ENCODE data around the gene GRK3.
A peak's percentile ranks its signal among the peaks of the same experiment; 100 is the strongest.

The GRK3 gene

DNA sequence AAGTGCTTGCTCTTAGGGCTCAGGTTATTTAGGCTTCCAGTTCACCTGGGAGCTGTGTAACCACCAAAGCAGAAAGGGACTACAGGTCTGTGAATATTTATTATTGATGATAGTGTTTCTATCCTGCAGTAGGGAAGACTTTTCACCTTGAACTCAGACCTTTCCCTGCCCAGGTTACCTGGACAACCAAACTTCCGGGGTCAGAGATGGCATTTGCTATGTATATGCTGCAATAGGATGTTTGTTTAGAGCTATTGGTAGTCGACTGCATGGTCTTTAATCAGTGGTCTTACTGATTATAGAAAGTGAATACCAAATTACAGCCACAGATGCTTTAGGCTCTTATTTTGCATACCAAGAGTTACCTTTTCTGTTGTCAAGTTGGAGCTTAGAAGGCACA is 94.9 kb downstream of the GRK3 start:
- no peak for DNase-seq

GRCh38 chr22:25660336-25660735 is 95.9 kb downstream of the GRK3 start:
- no peak for DNase-seq

DNA sequence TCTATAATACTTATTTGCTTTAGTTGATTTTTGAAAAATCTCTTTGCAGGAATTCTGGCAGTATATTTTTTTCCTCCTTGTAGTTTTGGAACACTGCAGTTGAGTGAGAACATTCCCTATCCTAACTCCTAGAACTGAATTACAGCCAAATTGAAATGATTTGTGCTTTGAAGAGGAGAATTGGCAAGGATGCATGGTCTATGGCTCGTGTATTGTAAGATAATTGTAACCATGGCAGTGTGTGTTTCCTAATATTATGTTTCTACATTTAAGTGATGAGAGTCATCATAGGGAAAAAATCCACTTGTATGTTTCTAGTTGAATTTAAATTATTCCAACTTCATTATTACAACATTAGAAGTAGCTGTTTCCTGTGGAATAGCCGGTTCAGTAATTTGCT is 96.6 kb downstream of the GRK3 start:
- DNase-seq = no peak

DNA sequence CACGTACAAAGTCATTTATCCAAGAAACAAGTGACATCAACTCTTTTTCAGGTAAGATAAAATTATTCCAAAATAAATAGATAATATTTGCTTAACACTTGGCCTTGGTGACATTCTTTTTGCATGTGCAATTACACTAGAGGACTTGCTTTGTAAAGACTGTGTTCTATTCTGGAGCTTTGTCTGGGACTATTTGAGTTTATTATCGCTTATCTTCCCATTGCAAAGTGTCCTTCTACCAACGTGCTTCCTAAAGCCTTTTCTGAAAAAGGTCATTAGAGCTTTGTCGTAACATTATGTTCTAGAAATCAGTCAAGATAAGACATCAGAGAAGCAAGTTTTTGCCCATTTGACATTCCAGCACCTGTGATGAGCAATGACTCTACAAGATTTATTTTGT is 99.2 kb downstream of the GRK3 start:
- no peak for DNase-seq

DNA sequence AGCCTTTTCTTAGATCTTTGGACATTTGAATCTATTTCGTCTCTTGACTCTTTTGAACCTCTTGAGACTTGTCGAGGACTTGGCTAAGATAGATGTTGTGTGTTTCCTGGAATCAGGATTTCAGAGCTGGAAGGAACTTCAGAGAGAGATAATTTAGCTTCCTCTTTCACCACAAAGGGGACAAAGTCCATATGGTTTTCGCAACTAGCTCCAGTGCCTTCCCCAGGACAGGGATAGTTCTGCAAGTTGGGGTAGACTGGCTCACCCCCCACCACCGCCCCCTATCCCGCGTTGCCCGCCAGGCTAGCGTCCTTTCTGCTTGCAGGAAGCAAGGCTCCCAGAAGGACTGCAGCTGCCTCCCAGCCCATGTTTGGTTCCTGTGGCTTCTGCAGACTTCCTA is 101.8 kb downstream of the GRK3 start:
- DNase-seq = no peak

- no peak for DNase-seq
These were observed 104.0 kb downstream of the GRK3 start for GRCh38 chr22:25668437-25668836.

DNA sequence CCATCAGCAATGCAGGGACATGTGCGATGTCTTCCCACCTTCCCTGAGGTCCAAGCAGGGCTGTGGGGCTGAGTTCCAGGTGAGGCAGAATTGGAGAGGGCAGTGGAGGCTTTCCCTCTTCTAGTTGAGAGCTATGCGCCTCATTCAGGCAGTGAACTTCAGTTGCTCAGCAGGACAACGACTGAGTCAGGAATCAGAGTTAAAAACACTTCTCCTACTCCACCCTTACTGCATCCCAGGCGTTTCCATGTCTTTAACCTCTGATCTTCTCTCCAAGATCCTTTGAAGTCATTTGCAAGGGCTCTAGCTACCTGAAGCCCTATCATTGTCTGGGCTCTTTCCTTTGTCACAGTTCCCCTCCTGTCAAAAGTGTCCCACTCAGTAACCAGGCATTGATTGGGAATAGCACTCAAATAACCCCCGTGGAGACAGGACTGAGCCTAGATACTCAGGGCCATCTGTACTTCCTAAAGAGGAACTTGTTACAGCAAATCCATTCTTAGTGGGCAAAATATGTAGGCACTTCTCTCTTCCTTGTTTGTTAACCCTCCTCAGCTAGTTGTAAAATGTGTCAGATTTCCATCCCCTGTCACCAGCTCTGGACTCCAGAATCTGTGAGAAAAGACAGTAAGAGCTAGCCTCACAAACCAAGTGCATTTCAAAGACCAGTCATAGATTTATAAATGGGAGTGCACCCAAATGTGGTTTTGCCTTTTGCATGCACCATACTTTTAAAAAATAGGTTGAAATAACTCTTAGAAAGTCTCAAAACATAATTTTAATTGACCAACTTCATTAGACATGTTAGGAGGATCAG is 105.0 kb downstream of the GRK3 start:
- no peak for DNase-seq

GRCh38 chr22:25670070-25670461 is 105.6 kb downstream of the GRK3 start:
- DNase-seq = no peak

DNA sequence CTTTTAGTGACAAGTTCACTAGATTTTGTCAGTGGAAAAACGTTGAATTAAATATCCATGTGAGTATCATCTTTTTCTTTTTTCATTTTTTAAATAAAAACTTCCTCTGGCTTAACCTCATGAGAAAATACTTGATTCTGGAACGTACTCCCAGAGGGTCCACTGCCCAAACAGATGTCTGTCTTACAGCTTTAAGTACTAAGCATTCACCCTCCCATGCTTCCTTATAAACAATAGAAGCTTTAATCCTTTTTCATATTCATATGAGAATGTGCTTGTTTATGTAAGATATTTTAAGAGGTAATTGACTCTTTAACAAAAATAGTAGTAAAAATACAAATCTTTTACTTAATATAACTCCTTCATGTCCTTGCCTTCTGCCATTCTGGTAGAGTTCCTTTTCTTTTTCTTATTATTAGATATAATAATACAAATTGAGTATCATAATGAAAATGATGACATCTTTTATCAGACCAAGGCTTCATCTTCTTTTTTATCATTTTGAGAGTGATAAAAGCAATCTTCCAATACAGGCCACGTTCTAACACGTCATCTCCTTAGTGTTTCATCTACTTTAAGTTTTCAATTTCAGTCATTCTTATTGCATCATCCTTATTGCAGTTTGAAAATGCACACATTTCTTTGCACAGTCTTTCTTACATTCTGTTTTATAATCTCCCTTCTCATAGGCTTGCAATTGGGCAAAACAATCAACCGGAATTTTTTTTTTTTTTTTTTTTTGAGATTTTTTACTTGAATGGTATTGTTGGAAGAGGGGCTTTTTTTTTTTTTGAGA is 108.0 kb downstream of the GRK3 start:
- no peak for DNase-seq

DNA sequence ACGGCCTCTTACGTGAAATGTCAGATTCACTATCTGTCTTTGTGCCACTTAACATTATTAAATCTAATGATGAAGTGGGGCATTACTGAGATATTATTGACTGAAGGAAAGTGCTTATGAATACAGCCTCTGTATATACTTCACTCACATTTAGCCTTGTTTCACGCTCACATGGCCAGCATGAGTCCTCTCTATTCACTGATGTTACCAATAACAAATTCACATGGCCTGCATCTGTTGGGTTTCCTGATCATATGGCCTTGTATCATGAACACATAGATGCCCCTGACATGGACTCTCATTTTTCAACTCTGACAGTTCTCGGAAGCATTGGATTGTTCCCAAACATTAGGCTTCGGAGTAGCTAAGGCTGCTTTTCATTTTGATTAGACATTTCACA is 109.2 kb downstream of the GRK3 start:
- DNase-seq = no peak

DNA sequence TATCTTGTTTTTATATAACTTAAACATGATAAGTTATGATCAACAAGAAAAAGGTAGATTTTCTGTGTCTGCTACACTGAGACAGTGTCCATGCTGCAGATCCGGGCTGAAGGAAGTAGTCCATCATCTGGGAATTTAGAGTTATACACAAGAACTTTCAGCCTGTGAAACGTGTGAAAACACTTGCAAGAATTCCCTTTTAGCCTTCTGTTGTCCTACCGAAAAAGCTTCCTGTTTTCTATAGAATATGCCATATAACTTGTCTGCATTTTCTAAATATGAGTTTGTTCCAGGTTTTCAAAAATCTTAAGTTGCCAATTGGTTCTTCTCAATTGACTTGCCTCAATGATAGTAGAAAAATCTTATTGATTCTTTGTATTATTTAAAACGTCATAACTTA is 113.2 kb downstream of the GRK3 start:
- DNase-seq = no peak

DNA sequence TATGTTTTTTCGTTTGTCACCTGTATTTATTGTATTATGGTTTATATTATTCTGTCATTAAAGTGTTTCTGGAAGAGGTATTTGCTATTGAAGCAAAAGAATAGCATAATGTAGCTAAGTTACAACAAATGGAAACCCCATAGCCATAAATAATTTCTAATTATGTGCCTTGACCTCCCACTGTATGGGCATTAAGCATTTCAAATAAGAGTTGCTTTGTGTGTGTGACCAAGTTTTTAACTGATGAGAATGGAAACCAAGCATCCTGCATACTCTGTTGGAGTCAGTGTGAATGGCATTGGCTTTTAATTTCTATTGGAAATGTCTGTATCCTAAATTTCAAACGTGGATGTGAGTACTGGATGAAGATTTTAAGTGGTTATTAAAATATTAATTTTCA is 115.6 kb downstream of the GRK3 start:
- DNase-seq = no peak

DNA sequence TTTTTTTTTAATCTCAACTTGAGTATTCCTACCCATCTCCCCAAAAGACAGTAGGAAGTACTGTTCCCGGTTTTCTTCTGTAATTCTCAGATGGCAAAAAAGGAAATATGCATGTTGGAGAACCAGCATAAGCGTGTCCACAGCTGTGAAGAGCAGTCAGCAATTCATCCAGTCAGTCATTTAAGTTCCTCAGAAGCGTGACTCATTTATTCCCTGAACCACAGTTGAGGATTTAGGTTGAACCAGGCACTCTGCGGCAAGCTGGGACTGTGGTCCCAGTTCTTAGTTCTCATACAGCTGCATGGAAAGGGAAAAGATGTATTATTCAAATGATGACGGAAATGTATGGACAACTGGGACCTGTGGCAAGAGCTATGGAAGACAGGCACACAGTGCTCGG is 116.5 kb downstream of the GRK3 start:
- DNase-seq = no peak

GRCh38 chr22:25682109-25682508 is 117.6 kb downstream of the GRK3 start:
- DNase-seq = no peak

- no peak for DNase-seq
These were observed 124.2 kb downstream of the GRK3 start for GRCh38 chr22:25688627-25689026.

GRCh38 chr22:25689631-25690030 is 125.2 kb downstream of the GRK3 start:
- DNase-seq = no peak

- DNase-seq = no peak
These were observed 126.3 kb downstream of the GRK3 start for GRCh38 chr22:25690798-25691197.

- peak in 1 of 58 donors; percentile 33 for DNase-seq
These were observed 128.2 kb downstream of the GRK3 start for GRCh38 chr22:25692397-25693267.

GRCh38 chr22:25693268-25693565 is 128.7 kb downstream of the GRK3 start:
- DNase-seq = no peak

GRCh38 chr22:25694196-25694907 is 129.9 kb downstream of the GRK3 start:
- DNase-seq = no peak

DNA sequence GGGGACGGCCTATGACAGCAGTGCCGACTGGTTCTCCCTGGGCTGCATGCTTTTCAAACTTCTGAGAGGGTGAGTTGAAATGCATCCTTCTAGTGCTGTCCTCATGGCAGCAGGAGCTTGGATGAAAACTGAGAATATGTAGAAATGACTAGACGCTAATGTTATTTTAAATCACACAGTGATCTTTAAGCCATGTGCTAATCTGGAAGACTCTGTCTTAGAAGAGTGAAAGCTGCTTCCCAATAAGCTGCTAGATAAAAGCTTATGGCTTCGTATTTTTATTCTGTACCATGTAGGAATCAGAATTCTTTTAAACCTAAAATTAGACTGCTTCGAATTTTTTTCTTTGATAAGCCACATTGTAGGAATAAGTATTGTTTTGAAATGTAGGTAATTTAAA is 130.7 kb downstream of the GRK3 start:
- DNase-seq = no peak

Measured in anterior cingulate cortex (tissue), 58 donors.